BJ (cell line): Measurements from ENCODE around the gene NAGPA. TPM values are rescaled to one million over a fixed set of nuclear protein-coding genes. Genes with fewer than 3 reads are reported as not detected.

Source experiments
- CTCF ChIA-PET: fragments of 350-600 bp; formaldehyde crosslinking; extraction: SDS; loops from one replicate; lab custom pipeline; 2021; ENCODE audit warnings: antibody characterized with exemption, inconsistent platforms; lab: Yijun Ruan, JAX
- POLR2A ChIA-PET: fragments of 300-600 bp; sonication (Branson Sonifier 250); formaldehyde crosslinking; extraction: SDS; loops from one replicate; lab custom pipeline; 2021; ENCODE audit warnings: antibody characterized with exemption; lab: Charles Lee
- DNase-seq: peaks from one replicate; pipeline ENCODE4 v3.0.0-alpha.2; 2011; ENCODE audit warnings: low read depth
- H3K27me3 ChIP-seq: 2 replicates; pipeline ENCODE4 v1.6.0; 2011; ENCODE audit warnings: low read length; ENCODE audit not compliant: control insufficient read depth, insufficient read depth
- H3K36me3 ChIP-seq: 2 replicates; pipeline ENCODE4 v1.5.1; 2011; ENCODE audit warnings: low read length; ENCODE audit not compliant: control insufficient read depth, insufficient read depth
- H3K4me3 ChIP-seq: 2 replicates; pipeline ENCODE4 v1.5.1; 2011; ENCODE audit warnings: low read depth, mild to moderate bottlenecking, control low read depth, low read length
- polyA plus RNA-seq: library from polyadenylated mRNA; depleted of rRNA; stranded (reverse); fragments of >200 nt; gene quantifications from 2 replicates; pipeline ENCODE4 v1.2.3, GENCODE V29; 2011
- TF ChIP-seq, protein P1 (sequence below): IDR thresholded peaks from 2 replicates; pipeline ENCODE4 v1.5.1; 2011; ENCODE audit warnings: low read depth, mild to moderate bottlenecking, control low read depth, inconsistent platforms, low read length, moderate library complexity; ENCODE audit not compliant: insufficient read depth

NAGPA gene
- polyA plus RNA-seq, 1 experiment = 17.3 TPM

DNA sequence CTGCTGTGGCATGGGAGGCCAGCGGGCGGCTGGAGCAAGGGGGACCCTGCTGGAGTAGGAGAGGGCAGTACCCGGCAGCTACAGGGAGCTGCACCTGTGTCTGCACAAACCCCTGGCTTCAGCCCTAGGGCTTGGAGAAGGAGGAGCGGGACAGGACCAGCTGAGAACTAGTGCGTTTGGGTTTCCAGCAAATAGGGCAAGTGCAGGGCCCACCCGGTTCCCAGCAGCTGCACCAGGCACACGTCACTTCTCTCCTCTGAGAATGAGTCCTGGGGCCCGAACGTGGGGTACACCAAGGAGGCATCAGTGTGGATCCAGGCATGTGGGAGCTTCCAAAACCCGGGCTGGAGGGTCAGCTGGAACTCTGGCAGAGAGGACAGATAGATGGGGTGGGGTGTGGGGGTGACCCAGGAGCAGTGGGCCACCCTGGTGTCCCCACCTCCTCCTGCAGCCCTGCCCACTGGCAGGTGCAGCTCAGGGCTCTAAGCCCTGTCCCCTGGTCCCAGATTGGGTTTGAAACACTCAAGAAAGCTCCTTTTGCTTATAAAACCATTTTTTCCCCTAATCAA is 26.4 kb upstream of the NAGPA start:
- ChIA-PET POLR2A (interaction anchor here (0.6 kb wide), 1 partner anchor 26 kb away, joined by 12 read pairs; no protein-coding TSS in a partner anchor), CTCF (no interaction called here)

DNA sequence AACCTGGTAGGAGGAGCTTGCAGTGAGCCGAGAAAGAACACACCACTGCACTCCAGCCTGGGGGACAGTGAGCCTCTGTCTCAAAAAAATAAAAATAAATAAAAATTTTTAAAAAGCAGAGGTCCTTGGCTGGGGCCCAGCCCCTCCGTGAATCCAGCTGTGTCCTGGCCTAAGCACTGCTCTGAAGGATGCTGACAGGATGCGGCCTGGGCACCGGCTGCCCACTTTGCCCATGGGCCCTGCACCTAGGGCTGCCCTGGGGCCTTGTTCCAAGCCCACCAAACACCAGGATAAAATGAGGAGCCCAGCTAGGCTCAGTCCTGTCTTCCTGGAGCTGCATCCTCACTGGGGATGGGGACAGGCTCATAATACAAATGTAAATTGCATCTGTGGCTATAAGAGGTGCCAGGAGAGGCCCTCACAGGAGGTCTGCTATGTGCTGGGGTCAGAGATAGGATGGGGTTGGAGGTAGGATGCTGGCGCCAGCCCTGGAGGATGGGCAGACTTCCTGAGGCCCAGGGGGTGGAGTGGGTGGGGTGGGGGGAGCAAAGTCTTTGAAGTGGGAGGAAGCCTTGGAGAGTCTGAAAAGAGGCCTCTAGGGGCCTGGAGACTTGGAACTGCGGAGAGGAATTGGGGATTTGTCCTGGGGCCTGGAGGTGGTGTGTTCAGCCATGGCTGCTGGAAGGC is 25.8 kb upstream of the NAGPA start:
- Histone ChIP-seq H3K27me3 (peaks cover 2% of the 10 kb centered on the region; the same call in 1 of the 2 replicates), H3K36me3 (no peaks in the 10 kb centered on the region), H3K4me3 (no peak overlapping the region)
- TF ChIP-seq, protein P1, sequence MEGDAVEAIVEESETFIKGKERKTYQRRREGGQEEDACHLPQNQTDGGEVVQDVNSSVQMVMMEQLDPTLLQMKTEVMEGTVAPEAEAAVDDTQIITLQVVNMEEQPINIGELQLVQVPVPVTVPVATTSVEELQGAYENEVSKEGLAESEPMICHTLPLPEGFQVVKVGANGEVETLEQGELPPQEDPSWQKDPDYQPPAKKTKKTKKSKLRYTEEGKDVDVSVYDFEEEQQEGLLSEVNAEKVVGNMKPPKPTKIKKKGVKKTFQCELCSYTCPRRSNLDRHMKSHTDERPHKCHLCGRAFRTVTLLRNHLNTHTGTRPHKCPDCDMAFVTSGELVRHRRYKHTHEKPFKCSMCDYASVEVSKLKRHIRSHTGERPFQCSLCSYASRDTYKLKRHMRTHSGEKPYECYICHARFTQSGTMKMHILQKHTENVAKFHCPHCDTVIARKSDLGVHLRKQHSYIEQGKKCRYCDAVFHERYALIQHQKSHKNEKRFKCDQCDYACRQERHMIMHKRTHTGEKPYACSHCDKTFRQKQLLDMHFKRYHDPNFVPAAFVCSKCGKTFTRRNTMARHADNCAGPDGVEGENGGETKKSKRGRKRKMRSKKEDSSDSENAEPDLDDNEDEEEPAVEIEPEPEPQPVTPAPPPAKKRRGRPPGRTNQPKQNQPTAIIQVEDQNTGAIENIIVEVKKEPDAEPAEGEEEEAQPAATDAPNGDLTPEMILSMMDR = no peak
- ChIA-PET CTCF (interaction anchor here (1.6 kb wide), 1 partner anchor 15 kb away, joined by 3 read pairs; no protein-coding TSS in a partner anchor), POLR2A (no interaction called here)
- DNase-seq = no peak

More for the DNA sequence above, 26.4 kb upstream of the NAGPA start:
- TF ChIP-seq, protein P1 = no peak
- H3K27me3 ChIP-seq = peaks cover 2% of the 10 kb centered on the region; the same call in 1 of the 2 replicates
- no peak overlapping the region for H3K4me3 ChIP-seq
- no peak for DNase-seq
- H3K36me3 ChIP-seq = no peaks in the 10 kb centered on the region

DNA sequence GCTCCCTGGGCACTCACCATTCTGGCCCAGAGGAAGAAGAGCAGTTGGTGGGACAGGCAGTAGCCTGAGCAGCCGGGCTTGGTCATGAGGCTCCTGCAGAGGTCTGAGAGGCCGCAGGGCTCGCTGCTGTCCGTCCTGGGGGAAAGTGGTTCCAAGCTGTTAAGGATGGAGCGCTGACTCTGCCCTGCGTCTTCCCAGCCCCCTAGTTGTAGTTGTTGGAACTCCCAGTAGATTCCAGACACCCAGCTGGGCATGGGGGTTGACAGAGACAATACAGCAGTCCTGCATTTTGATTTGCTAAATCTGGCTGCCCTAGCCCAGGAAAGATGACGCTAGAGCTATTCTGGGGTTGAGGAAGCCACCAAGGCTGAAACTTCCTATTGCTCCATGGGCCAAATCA is 24.7 kb upstream of the NAGPA start:
- Histone ChIP-seq H3K36me3 (no peaks in the 10 kb centered on the region), H3K27me3 (peaks cover 2% of the 10 kb centered on the region; the same call in 1 of the 2 replicates), H3K4me3 (no peak overlapping the region)
- no peak for DNase-seq
- CTCF ChIA-PET = interaction anchor here (0.6 to 1.6 kb wide), 2 partner anchors 14 to 229 kb away, joined by 3 to 4 read pairs; no protein-coding TSS in a partner anchor
- POLR2A ChIA-PET = no interaction called here
- TF ChIP-seq, protein P1 = 0 out of 2 replicates have a peak, but pooled peaks have one; percentile 24

DNA sequence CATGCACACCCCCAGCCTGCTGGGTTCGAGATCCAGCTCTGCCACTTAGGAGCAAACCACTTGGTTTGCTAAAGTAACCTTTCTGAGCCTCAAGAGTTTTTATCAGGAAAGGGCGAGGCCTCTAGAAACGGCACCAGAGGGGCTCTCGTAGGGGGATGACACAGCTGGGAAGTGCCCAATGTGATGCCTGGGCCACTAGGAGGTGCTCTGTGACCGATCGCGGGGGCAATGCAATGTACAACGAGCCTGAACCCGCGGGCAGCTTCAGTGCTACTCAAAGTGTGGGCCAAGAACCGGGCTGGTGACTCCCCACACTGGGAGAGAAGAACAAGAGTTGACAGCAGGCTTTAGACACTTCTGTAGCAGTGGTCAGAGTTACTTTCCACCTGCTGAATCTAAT is 22.6 kb upstream of the NAGPA start:
- DNase-seq = no peak
- TF ChIP-seq, protein P1 = peak; percentile 50
- no peaks in the 10 kb centered on the region for H3K36me3 ChIP-seq
- ChIA-PET POLR2A (no interaction called here), CTCF (interaction anchor here (1.1 to 1.6 kb wide), 2 partner anchors 10 to 36 kb away, joined by 5 to 6 read pairs; no protein-coding TSS in a partner anchor)
- no peak overlapping the region for H3K4me3 ChIP-seq
- H3K27me3 ChIP-seq = 0 out of 2 replicates have a peak, but pooled peaks cover 2% of the 10 kb centered on the region
